ENCODE data around the gene MEIS1.
A peak's percentile ranks its signal among the peaks of the same experiment; 100 is the strongest.

The MEIS1 gene

DNA sequence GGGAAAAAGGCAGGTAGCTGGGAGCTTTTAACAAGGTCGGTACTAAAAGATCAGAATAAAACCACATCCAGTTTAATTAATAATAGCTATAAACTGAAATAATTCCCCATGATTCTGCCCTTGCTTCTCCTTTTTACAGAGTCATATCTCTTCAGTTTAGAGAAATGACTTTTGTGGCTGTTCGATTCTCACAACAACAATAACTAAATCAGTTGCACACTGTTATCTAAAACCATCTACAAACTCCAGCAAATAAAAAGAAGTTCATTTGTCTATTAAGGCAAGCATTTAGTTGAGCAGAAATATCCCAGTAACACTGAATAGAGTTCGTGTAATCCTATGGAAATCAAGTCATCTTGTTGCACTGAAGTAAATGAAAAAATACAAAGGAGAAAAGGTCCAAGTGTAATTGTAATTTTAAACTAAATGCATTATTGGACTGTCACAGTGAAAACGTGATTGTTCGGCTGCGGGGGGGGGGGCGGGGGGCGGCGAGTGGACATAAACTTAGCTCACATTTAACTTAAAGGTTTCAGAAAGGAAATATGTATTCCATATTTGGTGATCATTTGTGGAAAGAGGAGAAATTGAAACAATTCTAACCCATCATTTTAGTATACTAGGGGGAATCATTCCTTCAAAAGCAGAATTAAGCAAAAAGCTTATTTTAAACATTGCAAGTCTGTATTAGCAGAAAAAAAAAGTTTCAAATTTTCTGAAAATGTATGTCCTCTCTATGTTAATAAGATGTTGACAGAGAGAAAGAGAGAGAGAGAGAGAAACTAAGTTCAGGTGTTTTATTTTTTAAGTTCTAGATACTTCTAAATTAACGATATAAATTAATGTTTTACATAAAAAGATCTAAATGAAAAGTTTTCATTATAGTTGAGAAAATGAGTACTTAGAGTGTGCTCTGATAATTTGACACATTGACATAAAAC lies 144.5 kb downstream of the MEIS1 start:
- Mint-ChIP-seq H3K36me3 (peaks cover 2% of the 10 kb centered on the region), H3K4me3 (no peak overlapping the region), H3K27ac (no peak overlapping the region), H3K9me3 (no peaks in the 10 kb centered on the region), H3K27me3 (peaks cover 53% of the 10 kb centered on the region), H3K4me1 (peaks cover 4% of the 10 kb centered on the region)
- DNase-seq: no peak
- CTCF ChIA-PET: no interaction called here

DNA sequence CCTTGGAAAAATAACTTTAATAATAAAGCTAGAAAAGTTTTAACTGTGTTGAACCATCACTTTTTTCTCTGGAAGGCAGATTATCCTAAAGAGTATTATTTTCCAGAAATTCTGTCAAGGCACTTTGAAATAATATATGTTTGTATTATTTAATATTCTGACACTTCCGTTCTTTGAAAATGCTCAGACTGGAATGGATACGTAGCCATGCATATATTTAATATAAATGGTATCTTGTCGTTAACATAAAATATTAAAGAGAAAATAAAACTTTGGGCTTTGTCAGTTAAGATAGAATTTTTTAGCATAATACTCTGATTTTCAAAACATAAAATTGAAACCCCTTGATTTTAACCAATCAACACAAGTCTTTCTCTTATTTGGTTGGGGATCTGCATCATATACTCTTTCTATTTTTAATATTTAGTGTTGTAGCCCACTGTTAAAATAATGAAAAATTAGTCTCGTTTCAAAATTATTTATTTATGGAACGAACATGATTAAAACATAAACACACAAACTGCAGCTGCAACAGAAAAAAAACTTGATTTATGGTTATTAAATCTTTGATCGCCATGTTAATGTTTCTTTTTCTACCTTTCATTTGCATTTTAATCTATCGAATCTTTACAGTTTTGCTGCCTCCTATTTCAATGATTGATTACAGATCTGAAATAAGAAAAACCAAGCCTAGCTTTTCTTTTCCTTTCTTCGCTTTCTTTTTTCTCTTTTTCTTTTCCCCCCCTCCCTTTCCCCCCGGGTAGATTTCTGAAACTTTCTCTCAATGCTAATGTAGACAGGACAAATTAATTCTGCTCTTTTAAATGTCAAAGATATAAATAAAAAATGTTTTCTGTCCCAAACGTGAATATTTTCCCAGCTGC lies 145.5 kb downstream of the MEIS1 start:
- Mint-ChIP-seq H3K27me3 (peaks cover 44% of the 10 kb centered on the region), H3K4me3 (no peak overlapping the region), H3K27ac (peak overlapping the region; percentile 35), H3K36me3 (peaks cover 2% of the 10 kb centered on the region), H3K9me3 (no peaks in the 10 kb centered on the region), H3K4me1 (no peaks in the 10 kb centered on the region)
- CTCF ChIA-PET: no interaction called here
- DNase-seq: no peak

GRCh38 chr2:66581339-66582103 lies 146.6 kb downstream of the MEIS1 start:
- peaks cover 2% of the 10 kb centered on the region for H3K36me3 Mint-ChIP-seq
- H3K9me3 Mint-ChIP-seq: no peaks in the 10 kb centered on the region
- peaks cover 33% of the 10 kb centered on the region for H3K27me3 Mint-ChIP-seq
- H3K4me3 Mint-ChIP-seq: no peak overlapping the region
- CTCF ChIA-PET: no interaction called here
- DNase-seq: no peak
- H3K4me1 Mint-ChIP-seq: no peaks in the 10 kb centered on the region
- H3K27ac Mint-ChIP-seq: no peak overlapping the region

DNA sequence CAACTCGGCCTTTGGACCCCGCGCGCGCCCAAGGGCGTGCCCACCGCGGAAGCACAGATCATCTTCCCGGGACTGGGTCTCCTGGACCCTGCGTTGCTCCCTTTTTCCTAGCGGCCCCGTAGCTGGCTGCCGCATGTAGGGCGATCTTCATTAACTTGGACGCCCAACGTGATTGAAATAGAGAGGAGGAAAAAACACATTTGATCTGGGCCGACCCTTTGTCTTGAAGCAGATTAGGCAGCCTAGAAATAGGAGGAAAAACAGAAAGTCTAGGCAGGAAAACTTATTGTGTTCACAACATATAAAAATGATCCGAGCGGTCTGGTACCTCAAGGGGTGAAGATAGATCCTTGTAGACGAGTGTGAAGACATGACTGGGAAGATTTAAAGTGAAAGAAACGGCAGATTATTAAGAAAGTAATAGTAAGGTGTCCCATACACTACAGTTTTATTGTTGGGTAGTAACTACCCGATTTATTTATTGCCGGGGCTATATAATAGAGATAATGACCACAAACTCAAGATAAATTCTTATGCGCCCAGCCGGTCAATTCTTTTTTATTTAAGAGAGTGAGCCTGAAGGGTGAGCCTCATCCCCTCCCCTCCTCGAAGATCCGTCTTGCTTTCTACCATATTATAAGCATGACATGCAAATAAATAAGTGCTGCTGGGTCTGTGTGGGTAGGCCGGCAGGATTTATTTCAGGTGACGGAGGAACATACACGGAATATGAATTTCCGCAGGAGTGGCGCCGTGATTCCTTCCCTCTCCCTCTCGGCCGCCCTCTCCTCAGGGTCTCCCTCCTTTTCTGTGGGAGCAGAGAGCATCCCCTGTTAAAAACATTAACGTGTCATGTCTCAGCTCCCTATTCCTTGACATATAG lies 147.4 kb downstream of the MEIS1 start:
- CTCF ChIA-PET: no interaction called here
- no peak overlapping the region for H3K27ac Mint-ChIP-seq
- DNase-seq: no peak
- H3K4me1 Mint-ChIP-seq: no peaks in the 10 kb centered on the region
- peaks cover 25% of the 10 kb centered on the region for H3K27me3 Mint-ChIP-seq
- H3K4me3 Mint-ChIP-seq: no peak overlapping the region
- H3K36me3 Mint-ChIP-seq: peaks cover 2% of the 10 kb centered on the region
- H3K9me3 Mint-ChIP-seq: no peaks in the 10 kb centered on the region

GRCh38 chr2:66582987-66583880 lies 148.3 kb downstream of the MEIS1 start:
- Mint-ChIP-seq H3K4me3 (no peak overlapping the region), H3K36me3 (peaks cover 2% of the 10 kb centered on the region), H3K27me3 (peaks cover 16% of the 10 kb centered on the region), H3K4me1 (no peaks in the 10 kb centered on the region), H3K27ac (no peak overlapping the region), H3K9me3 (no peaks in the 10 kb centered on the region)
- CTCF ChIA-PET: no interaction called here
- no peak for DNase-seq

DNA sequence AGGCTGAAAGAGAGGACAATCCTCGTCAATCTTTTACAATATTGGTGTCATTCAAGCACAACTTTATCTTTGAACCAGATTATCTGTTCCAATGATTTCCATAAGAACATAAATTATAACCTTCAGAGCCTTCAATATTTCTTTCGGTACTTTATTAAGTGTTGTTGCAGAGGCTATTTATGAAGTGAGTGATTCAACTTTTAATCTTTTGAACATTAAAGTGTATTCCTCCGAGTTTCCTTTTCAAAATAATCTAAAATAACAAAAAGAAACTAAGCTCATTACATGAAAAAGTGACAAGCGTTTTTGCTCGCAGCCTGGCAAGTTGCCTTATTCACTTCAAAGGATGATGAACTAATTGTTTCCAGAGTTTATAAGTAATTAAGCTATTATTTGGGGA lies 149.0 kb downstream of the MEIS1 start:
- no peak overlapping the region for H3K4me3 Mint-ChIP-seq
- peaks cover 2% of the 10 kb centered on the region for H3K36me3 Mint-ChIP-seq
- H3K4me1 Mint-ChIP-seq: no peaks in the 10 kb centered on the region
- H3K27ac Mint-ChIP-seq: no peak overlapping the region
- no peaks in the 10 kb centered on the region for H3K9me3 Mint-ChIP-seq
- DNase-seq: no peak
- CTCF ChIA-PET: no interaction called here
- peaks cover 9% of the 10 kb centered on the region for H3K27me3 Mint-ChIP-seq

GRCh38 chr2:66585587-66585986 lies 150.7 kb downstream of the MEIS1 start:
- Mint-ChIP-seq H3K4me1 (no peaks in the 10 kb centered on the region), H3K36me3 (peaks cover 2% of the 10 kb centered on the region), H3K4me3 (no peak overlapping the region), H3K27me3 (no peaks in the 10 kb centered on the region), H3K27ac (no peak overlapping the region), H3K9me3 (no peaks in the 10 kb centered on the region)
- CTCF ChIA-PET: no interaction called here
- no peak for DNase-seq

GRCh38 chr2:66587216-66587615 lies 152.3 kb downstream of the MEIS1 start:
- no peaks in the 10 kb centered on the region for H3K27me3 Mint-ChIP-seq
- DNase-seq: no peak
- no peak overlapping the region for H3K27ac Mint-ChIP-seq
- no peaks in the 10 kb centered on the region for H3K36me3 Mint-ChIP-seq
- no peak overlapping the region for H3K4me3 Mint-ChIP-seq
- CTCF ChIA-PET: no interaction called here
- no peaks in the 10 kb centered on the region for H3K4me1 Mint-ChIP-seq
- no peaks in the 10 kb centered on the region for H3K9me3 Mint-ChIP-seq

DNA sequence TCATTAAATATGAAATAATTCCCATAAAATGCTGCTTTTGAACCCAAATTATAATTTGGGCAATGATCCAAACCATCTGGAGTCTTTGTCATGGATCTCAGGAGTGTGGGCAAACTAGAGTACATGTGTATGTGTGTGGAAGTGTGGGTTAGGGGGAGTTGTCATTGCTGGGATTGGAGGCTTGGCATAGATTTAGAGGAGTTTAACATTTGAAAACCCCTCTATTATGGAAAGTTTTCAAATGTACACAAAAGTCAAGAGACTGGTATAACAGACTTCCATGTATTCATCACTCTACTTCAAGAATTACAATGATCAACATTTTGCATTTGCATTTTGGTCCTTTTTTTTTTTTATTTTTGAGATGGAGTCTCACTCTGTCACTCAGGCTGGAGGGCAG lies 159.1 kb downstream of the MEIS1 start:
- no peaks in the 10 kb centered on the region for H3K9me3 Mint-ChIP-seq
- CTCF ChIA-PET: no interaction called here
- no peak for DNase-seq
- H3K4me1 Mint-ChIP-seq: no peaks in the 10 kb centered on the region
- H3K27ac Mint-ChIP-seq: no peak overlapping the region
- no peaks in the 10 kb centered on the region for H3K36me3 Mint-ChIP-seq
- H3K27me3 Mint-ChIP-seq: no peaks in the 10 kb centered on the region
- no peak overlapping the region for H3K4me3 Mint-ChIP-seq

DNA sequence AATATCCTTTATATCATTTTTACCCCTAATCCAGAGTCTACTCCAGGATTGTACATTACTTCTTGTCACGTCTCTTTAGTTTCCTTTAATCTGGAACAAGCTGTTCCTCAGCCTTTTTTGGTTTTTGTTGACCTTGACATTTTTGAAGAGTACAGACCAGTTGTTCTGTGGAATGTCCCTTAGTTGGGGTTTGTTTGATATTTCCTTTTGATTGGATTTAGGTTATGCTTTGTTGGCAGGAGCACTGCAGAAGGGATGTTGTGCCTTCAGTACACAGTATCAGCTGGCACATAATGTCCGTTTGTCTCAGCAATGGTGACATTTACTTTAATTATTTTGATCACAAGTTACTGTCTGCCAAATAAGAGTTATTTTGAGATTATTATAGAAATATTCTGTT lies 160.6 kb downstream of the MEIS1 start:
- CTCF ChIA-PET: no interaction called here
- Mint-ChIP-seq H3K4me3 (no peak overlapping the region), H3K9me3 (no peaks in the 10 kb centered on the region), H3K27ac (no peak overlapping the region), H3K4me1 (no peaks in the 10 kb centered on the region), H3K36me3 (no peaks in the 10 kb centered on the region), H3K27me3 (no peaks in the 10 kb centered on the region)
- no peak for DNase-seq

- H3K9me3 Mint-ChIP-seq: no peaks in the 10 kb centered on the region
- no peak overlapping the region for H3K4me3 Mint-ChIP-seq
- H3K27me3 Mint-ChIP-seq: no peaks in the 10 kb centered on the region
- DNase-seq: no peak
- H3K27ac Mint-ChIP-seq: no peak overlapping the region
- no peaks in the 10 kb centered on the region for H3K36me3 Mint-ChIP-seq
- no peaks in the 10 kb centered on the region for H3K4me1 Mint-ChIP-seq
- CTCF ChIA-PET: no interaction called here
Measured at GRCh38 chr2:66596256-66596655, 161.3 kb downstream of the MEIS1 start.

DNA sequence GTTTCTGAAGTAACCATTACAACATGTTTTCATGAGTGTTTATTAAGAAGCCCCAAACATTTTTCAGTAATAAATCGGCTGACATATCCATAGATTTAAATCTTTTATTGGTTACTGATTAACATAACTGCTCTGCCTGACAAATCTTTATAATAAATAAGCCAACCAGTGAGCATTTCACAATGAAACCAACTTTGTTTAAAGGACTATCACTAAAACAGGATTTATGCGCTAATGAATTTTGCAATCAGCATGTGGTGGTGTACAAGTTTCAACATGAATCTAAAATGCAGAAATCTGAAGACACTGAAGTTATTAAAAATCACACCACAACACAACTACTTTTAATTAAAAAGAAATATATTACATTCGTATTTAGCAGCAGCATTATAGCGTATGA lies 166.7 kb downstream of the MEIS1 start:
- H3K27me3 Mint-ChIP-seq: no peaks in the 10 kb centered on the region
- no peak for DNase-seq
- CTCF ChIA-PET: no interaction called here
- no peaks in the 10 kb centered on the region for H3K9me3 Mint-ChIP-seq
- H3K27ac Mint-ChIP-seq: no peak overlapping the region
- H3K4me1 Mint-ChIP-seq: no peaks in the 10 kb centered on the region
- H3K36me3 Mint-ChIP-seq: no peaks in the 10 kb centered on the region
- no peak overlapping the region for H3K4me3 Mint-ChIP-seq

GRCh38 chr2:66602341-66602740 lies 167.4 kb downstream of the MEIS1 start:
- CTCF ChIA-PET: no interaction called here
- H3K36me3 Mint-ChIP-seq: no peaks in the 10 kb centered on the region
- H3K4me3 Mint-ChIP-seq: no peak overlapping the region
- no peak overlapping the region for H3K27ac Mint-ChIP-seq
- no peaks in the 10 kb centered on the region for H3K9me3 Mint-ChIP-seq
- H3K4me1 Mint-ChIP-seq: no peaks in the 10 kb centered on the region
- no peak for DNase-seq
- H3K27me3 Mint-ChIP-seq: no peaks in the 10 kb centered on the region

All from activated naive CD4-positive, alpha-beta T cell treated with anti-CD3 and anti-CD28 coated beads, Interleukin-2, amount 10 ng/mL, durations not matched to agents 7 days and 5 days (primary cell).